T-helper 17 cell (primary cell): ENCODE data around the gene FMN1. TPM values are rescaled to one million over a fixed set of nuclear protein-coding genes. Genes with fewer than 3 reads are reported as not detected.

Source experiments
- ATAC-seq: fragments of 150-1000 bp; cut with Tn5 transposase; 2 replicates; pipeline ENCODE4 v1.10.0; 2021; ENCODE audit warnings: mild to moderate bottlenecking, moderate library complexity
- DNase-seq, 3 donors: peaks; one replicate each; pipeline versions ENCODE4 v3.0.0 to v3.0.0-alpha.2; 2020 to 2021
- H3K9me3 ChIP-seq: one replicate; pipeline ENCODE4 v1.7.0; 2013; ENCODE audit warnings: low read length, mild to moderate bottlenecking; ENCODE audit not compliant: control insufficient read depth, poor library complexity, severe bottlenecking
- H3K27ac Mint-ChIP-seq: one replicate; pipeline ENCODE4 v1.8.0; 2022; ENCODE audit warnings: mild to moderate bottlenecking, moderate library complexity, mixed read lengths
- H3K27me3 Mint-ChIP-seq: one replicate; pipeline ENCODE4 v1.8.0; 2022; ENCODE audit warnings: mixed read lengths
- H3K36me3 Mint-ChIP-seq: one replicate; pipeline ENCODE4 v1.8.0; 2022; ENCODE audit warnings: low read depth, mixed read lengths
- H3K4me1 Mint-ChIP-seq: one replicate; pipeline ENCODE4 v1.8.0; 2022; ENCODE audit warnings: mild to moderate bottlenecking, mixed read lengths
- H3K4me3 Mint-ChIP-seq: one replicate; pipeline ENCODE4 v1.8.0; 2022; ENCODE audit warnings: mild to moderate bottlenecking, moderate library complexity, mixed read lengths
- total RNA-seq, 4 donors: library from RNA in 2 of 4; stranded (reverse) in 2 of 4; gene quantifications; one replicate each; pipeline ENCODE4 v1.2.3 and lab custom pipeline; 2022 to 2026

FMN1 gene
- total RNA-seq, 2 donors from 2014 or later: 18.7 to 35.2 TPM

- H3K9me3 ChIP-seq: no peaks in the 10 kb centered on the region
- Mint-ChIP-seq H3K27me3 (no peaks in the 10 kb centered on the region), H3K27ac (no peak overlapping the region), H3K4me3 (no peak overlapping the region), H3K36me3 (peaks cover 3% of the 10 kb centered on the region), H3K4me1 (peaks cover 6% of the 10 kb centered on the region)
- ATAC-seq (no peak), DNase-seq (no peak)
These were observed 313.9 kb downstream of the FMN1 start for GRCh38 chr15:32880642-32881041.

GRCh38 chr15:32879980-32880379, 314.5 kb downstream of the FMN1 start:
- Mint-ChIP-seq H3K27me3 (no peaks in the 10 kb centered on the region), H3K27ac (no peak overlapping the region), H3K4me1 (peaks cover 4% of the 10 kb centered on the region), H3K36me3 (peaks cover 3% of the 10 kb centered on the region), H3K4me3 (peak overlapping the region; percentile 15)
- DNase-seq (no peak), ATAC-seq (no peak)
- H3K9me3 ChIP-seq: no peaks in the 10 kb centered on the region

GRCh38 chr15:32878869-32879805, 315.4 kb downstream of the FMN1 start:
- H3K9me3 ChIP-seq: no peaks in the 10 kb centered on the region
- Mint-ChIP-seq H3K27me3 (no peaks in the 10 kb centered on the region), H3K36me3 (peaks cover 3% of the 10 kb centered on the region), H3K4me1 (peaks cover 4% of the 10 kb centered on the region), H3K27ac (no peak overlapping the region), H3K4me3 (no peak overlapping the region)
- DNase-seq: no peak
- ATAC-seq: no peak

DNA sequence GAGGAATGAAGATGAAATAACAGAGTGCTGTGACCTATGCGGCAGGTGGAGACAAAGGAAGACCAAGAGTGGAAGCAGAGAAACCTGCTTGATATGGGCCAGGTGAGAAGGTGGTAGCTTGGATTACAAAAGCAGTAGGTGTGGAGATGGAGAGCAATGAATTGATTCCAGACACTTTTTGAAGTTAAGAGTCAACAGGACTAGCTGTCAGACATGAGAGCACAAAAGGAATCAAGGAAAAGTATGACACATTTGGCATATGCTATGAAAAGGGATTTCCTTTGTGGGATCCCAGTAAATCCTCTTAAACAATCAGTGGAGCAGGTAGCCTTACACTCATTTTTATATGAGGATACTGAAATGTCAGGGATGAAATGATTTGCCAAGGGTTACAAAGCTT, 316.2 kb downstream of the FMN1 start:
- DNase-seq: no peak
- no peaks in the 10 kb centered on the region for H3K9me3 ChIP-seq
- no peak for ATAC-seq
- Mint-ChIP-seq H3K4me3 (no peak overlapping the region), H3K27me3 (no peaks in the 10 kb centered on the region), H3K27ac (no peak overlapping the region), H3K36me3 (peaks cover 3% of the 10 kb centered on the region), H3K4me1 (peaks cover 4% of the 10 kb centered on the region)

GRCh38 chr15:32877252-32878019, 317.1 kb downstream of the FMN1 start:
- peaks cover 3% of the 10 kb centered on the region for H3K36me3 Mint-ChIP-seq
- no peak overlapping the region for H3K27ac Mint-ChIP-seq
- no peak overlapping the region for H3K4me3 Mint-ChIP-seq
- DNase-seq: no peak
- no peaks in the 10 kb centered on the region for H3K27me3 Mint-ChIP-seq
- H3K4me1 Mint-ChIP-seq: peaks cover 4% of the 10 kb centered on the region
- no peaks in the 10 kb centered on the region for H3K9me3 ChIP-seq
- no peak for ATAC-seq

GRCh38 chr15:32873284-32874114, 321.0 kb downstream of the FMN1 start:
- H3K9me3 ChIP-seq: no peaks in the 10 kb centered on the region
- Mint-ChIP-seq H3K27ac (no peak overlapping the region), H3K4me1 (peaks cover 6% of the 10 kb centered on the region), H3K27me3 (no peaks in the 10 kb centered on the region), H3K4me3 (no peak overlapping the region), H3K36me3 (peaks cover 5% of the 10 kb centered on the region)
- no peak for DNase-seq
- ATAC-seq: no peak

DNA sequence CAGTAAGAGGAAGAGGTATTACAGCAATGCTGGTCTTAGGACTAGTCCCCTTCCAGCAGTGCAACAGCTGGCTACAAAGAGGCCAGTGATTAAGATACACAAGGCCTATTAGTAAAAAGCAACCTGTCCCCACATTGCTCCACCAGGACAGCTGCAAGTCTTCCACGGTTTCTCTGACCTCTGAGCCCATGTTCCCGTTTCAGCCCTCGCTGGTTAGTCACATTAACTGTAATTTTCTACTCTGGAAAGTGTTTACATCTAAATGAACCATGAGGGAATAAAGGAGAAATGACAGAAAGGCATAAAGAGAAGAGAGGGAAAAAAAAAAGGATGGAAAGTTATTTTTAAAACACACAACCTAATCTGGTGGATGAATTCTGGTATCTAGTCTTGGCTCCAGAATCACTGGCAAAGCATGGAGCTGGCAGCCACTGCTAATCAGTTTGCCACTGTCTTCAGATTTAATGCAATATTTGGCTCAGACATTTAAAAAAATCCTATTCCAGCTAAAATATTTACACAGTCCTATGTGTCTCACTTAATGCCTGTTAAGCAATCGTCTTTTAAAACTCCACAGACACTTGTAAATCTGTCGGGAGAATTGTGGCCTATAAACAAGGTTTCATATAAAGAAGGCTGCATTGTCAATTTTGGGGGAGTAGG, 321.8 kb downstream of the FMN1 start:
- no peaks in the 10 kb centered on the region for H3K27me3 Mint-ChIP-seq
- H3K4me1 Mint-ChIP-seq: peaks cover 6% of the 10 kb centered on the region
- H3K27ac Mint-ChIP-seq: no peak overlapping the region
- H3K36me3 Mint-ChIP-seq: peaks cover 5% of the 10 kb centered on the region
- no peak overlapping the region for H3K4me3 Mint-ChIP-seq
- H3K9me3 ChIP-seq: no peaks in the 10 kb centered on the region
- ATAC-seq (no peak), DNase-seq (no peak)

GRCh38 chr15:32871883-32872282, 322.6 kb downstream of the FMN1 start:
- no peak for DNase-seq
- Mint-ChIP-seq H3K27ac (no peak overlapping the region), H3K4me1 (peaks cover 11% of the 10 kb centered on the region), H3K4me3 (no peak overlapping the region), H3K36me3 (peaks cover 5% of the 10 kb centered on the region), H3K27me3 (no peaks in the 10 kb centered on the region)
- no peaks in the 10 kb centered on the region for H3K9me3 ChIP-seq
- ATAC-seq: no peak

GRCh38 chr15:32870240-32871033, 324.1 kb downstream of the FMN1 start:
- H3K27ac Mint-ChIP-seq: peak overlapping the region; percentile 6
- no peak for ATAC-seq

DNA sequence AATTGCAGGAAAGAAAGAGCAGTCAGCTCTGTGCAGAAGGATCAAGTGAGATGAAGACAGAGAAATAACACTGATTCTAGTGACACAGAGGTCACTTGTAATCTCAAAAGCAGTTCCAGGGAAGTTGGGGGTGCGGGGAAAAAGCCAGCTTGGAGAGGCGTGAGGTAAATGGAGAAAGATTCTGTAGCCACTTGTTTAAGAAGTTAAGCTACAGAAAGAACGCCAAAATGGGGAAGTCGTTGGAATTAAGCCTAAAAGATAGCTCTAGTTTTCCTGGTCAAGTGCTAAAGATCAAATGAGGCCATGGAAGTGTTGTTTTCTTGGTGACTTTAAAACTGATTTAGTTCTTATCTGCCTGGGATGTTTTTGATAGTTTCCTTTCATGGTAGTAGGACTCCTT, 324.7 kb downstream of the FMN1 start:
- no peaks in the 10 kb centered on the region for H3K9me3 ChIP-seq
- Mint-ChIP-seq H3K27me3 (no peaks in the 10 kb centered on the region), H3K4me3 (no peak overlapping the region), H3K27ac (no peak overlapping the region), H3K4me1 (peaks cover 13% of the 10 kb centered on the region), H3K36me3 (peaks cover 6% of the 10 kb centered on the region)
- DNase-seq (no peak), ATAC-seq (no peak)

More at GRCh38 chr15:32870240-32871033, 324.1 kb downstream of the FMN1 start:
- Mint-ChIP-seq H3K36me3 (peaks cover 5% of the 10 kb centered on the region), H3K4me3 (no peak overlapping the region), H3K4me1 (peaks cover 11% of the 10 kb centered on the region), H3K27me3 (no peaks in the 10 kb centered on the region)
- H3K9me3 ChIP-seq: no peaks in the 10 kb centered on the region
- no peak for DNase-seq

- Mint-ChIP-seq H3K4me1 (peaks cover 20% of the 10 kb centered on the region), H3K27me3 (no peaks in the 10 kb centered on the region), H3K4me3 (no peak overlapping the region), H3K36me3 (peaks cover 9% of the 10 kb centered on the region), H3K27ac (no peak overlapping the region)
- ATAC-seq (peak; percentile 21), DNase-seq (no peak)
- no peaks in the 10 kb centered on the region for H3K9me3 ChIP-seq
These were observed 327.2 kb downstream of the FMN1 start for GRCh38 chr15:32867313-32867626.
